ENCODE data around the gene GPM6B. TPM values are rescaled to one million over a fixed set of nuclear protein-coding genes. Genes with fewer than 3 reads are reported as not detected.

GPM6B gene
- total RNA-seq, 2 experiments from 2014 or later, result not detected

DNA sequence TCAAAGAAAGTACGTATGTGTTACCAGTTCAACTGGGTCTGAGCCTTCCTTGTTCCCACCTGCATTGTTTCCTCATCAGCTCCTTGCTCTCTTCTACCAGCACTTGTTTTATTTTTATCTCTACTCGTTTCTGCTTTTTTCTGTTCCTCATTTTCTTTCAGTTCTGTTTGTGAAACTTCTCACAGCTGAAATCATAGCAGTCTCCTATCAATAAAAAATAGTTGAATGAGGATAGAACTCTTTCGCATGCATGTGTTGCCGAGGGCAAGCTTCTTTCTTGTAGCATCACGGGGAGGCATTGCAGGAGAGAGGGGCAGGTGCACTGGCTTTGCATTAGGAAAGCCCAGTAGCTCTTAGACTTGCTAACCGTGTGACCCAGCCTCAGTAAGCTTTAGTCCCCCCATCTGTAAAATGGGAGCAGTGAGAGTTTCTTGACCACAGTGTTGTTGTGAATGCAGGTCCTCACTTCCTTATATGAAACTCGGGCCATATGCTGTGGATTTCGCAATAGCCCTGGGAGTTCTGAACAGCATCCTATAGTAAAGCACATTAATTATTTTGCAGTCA, 57.7 kb downstream of the GPM6B start:
- BruUV-seq (replicated peaks), result no TSS peak
- Histone ChIP-seq H2AFZ (ENCODE audit: low read length) (no peak overlapping the region), H3K4me3 (ENCODE audit: low read depth, low read length, poor library complexity, severe bottlenecking) (peak overlapping the region; percentile 55), H3K4me2 (ENCODE audit: low read length) (peak overlapping the region; percentile 73), H4K20me1 (ENCODE audit: insufficient read depth, low read length) (no peaks in the 10 kb centered on the region), H3K79me2 (ENCODE audit: insufficient read depth, low read depth, low read length) (peaks cover 50% of the 10 kb centered on the region; the same call in 1 of the 2 replicates), H3K9me3 (ENCODE audit: low read length) (no peaks in the 10 kb centered on the region), H3K4me1 (ENCODE audit: insufficient read depth, low read length, poor library complexity, severe bottlenecking) (peaks cover 78% of the 10 kb centered on the region), H3K9me2 (ENCODE audit: insufficient read depth, low read length) (no peaks in the 10 kb centered on the region), H3K27ac (ENCODE audit: low read depth, low read length, poor library complexity, severe bottlenecking) (peak overlapping the region; percentile 100), H3K36me3 (ENCODE audit: insufficient read depth, low read length) (peaks cover 91% of the 10 kb centered on the region)
- ChIA-PET CTCF (ENCODE audit: unreplicated experiment) (interaction anchor here (0.8 to 1.0 kb wide), 2 partner anchors 10 to 23 kb away, joined by 3 read pairs; no protein-coding TSS in a partner anchor), POLR2A (interaction anchor here (0.7 to 0.9 kb wide), 2 partner anchors 13 to 1364 kb away, joined by 3 to 4 read pairs; no protein-coding TSS in a partner anchor)
- intact Hi-C loops (cut with micrococcal nuclease; ENCODE audit: unreplicated experiment), result loop anchor here (2.0 to 10.0 kb wide), 4 partner anchors 24 to 1116 kb away; partner anchors contain the start of genes FANCB, GEMIN8, MOSPD2 and OFD1
- TF ChIP-seq EZH2phosphoT487 (IDR thresholded peaks at IDR 0.05; ENCODE audit: borderline replicate concordance, low read depth, low read length), result no peak
- TF ChIP-seq, protein P1, sequence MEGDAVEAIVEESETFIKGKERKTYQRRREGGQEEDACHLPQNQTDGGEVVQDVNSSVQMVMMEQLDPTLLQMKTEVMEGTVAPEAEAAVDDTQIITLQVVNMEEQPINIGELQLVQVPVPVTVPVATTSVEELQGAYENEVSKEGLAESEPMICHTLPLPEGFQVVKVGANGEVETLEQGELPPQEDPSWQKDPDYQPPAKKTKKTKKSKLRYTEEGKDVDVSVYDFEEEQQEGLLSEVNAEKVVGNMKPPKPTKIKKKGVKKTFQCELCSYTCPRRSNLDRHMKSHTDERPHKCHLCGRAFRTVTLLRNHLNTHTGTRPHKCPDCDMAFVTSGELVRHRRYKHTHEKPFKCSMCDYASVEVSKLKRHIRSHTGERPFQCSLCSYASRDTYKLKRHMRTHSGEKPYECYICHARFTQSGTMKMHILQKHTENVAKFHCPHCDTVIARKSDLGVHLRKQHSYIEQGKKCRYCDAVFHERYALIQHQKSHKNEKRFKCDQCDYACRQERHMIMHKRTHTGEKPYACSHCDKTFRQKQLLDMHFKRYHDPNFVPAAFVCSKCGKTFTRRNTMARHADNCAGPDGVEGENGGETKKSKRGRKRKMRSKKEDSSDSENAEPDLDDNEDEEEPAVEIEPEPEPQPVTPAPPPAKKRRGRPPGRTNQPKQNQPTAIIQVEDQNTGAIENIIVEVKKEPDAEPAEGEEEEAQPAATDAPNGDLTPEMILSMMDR (conservative IDR thresholded peaks at IDR 0.05; ENCODE audit: low read length), result no peak
- peak; percentile 83 for DNase-seq (ENCODE audit: low spot score)

GRCh38 chrX:13756381-13756780, 60.5 kb downstream of the GPM6B start:
- peaks cover 89% of the 10 kb centered on the region for H3K36me3 ChIP-seq (ENCODE audit: insufficient read depth, low read length)
- H2AFZ ChIP-seq (ENCODE audit: low read length), result no peak overlapping the region
- no peaks in the 10 kb centered on the region for H4K20me1 ChIP-seq (ENCODE audit: insufficient read depth, low read length)
- H3K79me2 ChIP-seq (ENCODE audit: insufficient read depth, low read depth, low read length), result peaks cover 46% of the 10 kb centered on the region; the same call in 1 of the 2 replicates
- no peaks in the 10 kb centered on the region for H3K9me3 ChIP-seq (ENCODE audit: low read length)
- DNase-seq (ENCODE audit: low spot score), result no peak
- intact Hi-C loops (cut with micrococcal nuclease; ENCODE audit: unreplicated experiment), result loop anchor here (10.0 kb wide), 2 partner anchors 252 to 1118 kb away; partner anchors contain the start of genes FANCB and MOSPD2
- peak overlapping the region; percentile 100 for H3K27ac ChIP-seq (ENCODE audit: low read depth, low read length, poor library complexity, severe bottlenecking)
- H3K4me3 ChIP-seq (ENCODE audit: low read depth, low read length, poor library complexity, severe bottlenecking), result no peak overlapping the region
- TF ChIP-seq, protein P1 (conservative IDR thresholded peaks at IDR 0.05; ENCODE audit: low read length), result no peak
- no peak for TF ChIP-seq EZH2phosphoT487 (IDR thresholded peaks at IDR 0.05; ENCODE audit: borderline replicate concordance, low read depth, low read length)
- H3K4me1 ChIP-seq (ENCODE audit: insufficient read depth, low read length, poor library complexity, severe bottlenecking), result peaks cover 92% of the 10 kb centered on the region
- peak overlapping the region; percentile 73; the same call in 1 of the 2 replicates for H3K4me2 ChIP-seq (ENCODE audit: low read length)
- BruUV-seq (replicated peaks), result no TSS peak
- ChIA-PET CTCF (ENCODE audit: unreplicated experiment) (no interaction called here), POLR2A (interaction anchor here (1.4 to 2.5 kb wide), 2 partner anchors 22 to 273 kb away, joined by 5 to 7 read pairs; partner anchors contain the start of genes GEMIN8, OFD1 and TRAPPC2)
- no peaks in the 10 kb centered on the region for H3K9me2 ChIP-seq (ENCODE audit: insufficient read depth, low read length)

GRCh38 chrX:13755254-13755653, 61.6 kb downstream of the GPM6B start:
- no peaks in the 10 kb centered on the region for H4K20me1 ChIP-seq (ENCODE audit: insufficient read depth, low read length)
- no TSS peak for BruUV-seq (replicated peaks)
- H3K4me2 ChIP-seq (ENCODE audit: low read length), result peak overlapping the region; percentile 55
- H3K27ac ChIP-seq (ENCODE audit: low read depth, low read length, poor library complexity, severe bottlenecking), result peak overlapping the region; percentile 73
- H3K36me3 ChIP-seq (ENCODE audit: insufficient read depth, low read length), result peaks cover 89% of the 10 kb centered on the region
- CTCF ChIA-PET (ENCODE audit: unreplicated experiment), result no interaction called here
- intact Hi-C loops (cut with micrococcal nuclease; ENCODE audit: unreplicated experiment), result loop anchor here (10.0 kb wide), 2 partner anchors 250 to 1120 kb away; partner anchors contain the start of genes FANCB and MOSPD2
- no peaks in the 10 kb centered on the region for H3K9me3 ChIP-seq (ENCODE audit: low read length)
- POLR2A ChIA-PET, result interaction anchor here (0.6 to 6.3 kb wide), 8 partner anchors 9 to 802 kb away, joined by 3 to 52 read pairs (median 4); partner anchors contain the start of genes GEMIN8, OFD1 and TRAPPC2
- peaks cover 44% of the 10 kb centered on the region; the same call in 1 of the 2 replicates for H3K79me2 ChIP-seq (ENCODE audit: insufficient read depth, low read depth, low read length)
- no peaks in the 10 kb centered on the region for H3K9me2 ChIP-seq (ENCODE audit: insufficient read depth, low read length)
- H3K4me1 ChIP-seq (ENCODE audit: insufficient read depth, low read length, poor library complexity, severe bottlenecking), result peaks cover 92% of the 10 kb centered on the region
- H3K4me3 ChIP-seq (ENCODE audit: low read depth, low read length, poor library complexity, severe bottlenecking), result peak overlapping the region; percentile 16
- peak; percentile 47 for DNase-seq (ENCODE audit: low spot score)
- TF ChIP-seq, protein P1 (conservative IDR thresholded peaks at IDR 0.05; ENCODE audit: low read length), result no peak
- H2AFZ ChIP-seq (ENCODE audit: low read length), result no peak overlapping the region
